HG03469 (cell line): ENCODE results near the gene GRIN2D.

Experiments used
- ATAC-seq: cut with Tn5 transposase; IDR thresholded peaks from one replicate; pipeline ENCODE4 v1.9.1; 2021; ENCODE audit warnings: mild to moderate bottlenecking, moderate library complexity, moderate number of reproducible peaks; ENCODE audit not compliant: unreplicated experiment

Gene GRIN2D

DNA sequence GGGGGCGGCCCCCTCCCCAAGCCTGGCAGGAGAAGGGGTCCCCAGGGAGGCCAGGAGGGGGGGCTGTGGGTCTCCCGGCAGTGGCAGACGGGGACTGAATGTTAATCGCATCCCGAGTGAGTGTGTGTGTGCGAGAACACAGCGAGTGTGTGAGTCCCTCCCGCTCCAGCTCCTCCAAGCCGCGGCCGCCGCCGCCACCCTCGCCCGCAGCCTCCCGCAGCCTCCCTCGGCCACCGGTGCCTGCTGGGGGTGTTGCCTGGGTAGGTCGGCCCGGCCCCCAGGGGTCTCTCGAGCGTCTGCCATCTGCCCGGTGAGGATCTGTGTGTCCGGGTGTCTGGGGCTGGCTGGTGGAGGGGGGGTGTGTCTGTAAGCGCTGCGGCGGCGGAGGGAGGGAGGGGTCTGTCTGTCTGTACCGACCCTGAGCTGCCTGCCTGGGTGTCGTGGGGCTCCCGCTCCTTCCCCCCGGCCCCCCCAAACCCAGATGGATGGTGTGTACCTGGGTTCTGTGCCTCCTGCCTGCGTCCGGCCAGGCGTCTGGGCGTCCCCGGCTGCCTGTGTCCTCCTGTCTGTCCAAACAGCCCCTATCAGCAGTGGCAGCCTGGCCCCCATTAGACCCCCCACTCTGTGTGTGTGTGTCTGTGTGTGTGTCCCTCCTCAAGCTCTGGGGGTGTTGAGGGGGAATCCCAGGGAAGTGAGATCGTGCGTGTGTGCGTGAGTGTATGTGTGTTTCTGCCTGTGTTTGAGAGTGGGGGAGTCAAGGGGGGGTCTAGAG lies at the start of gene GRIN2D:
Gene GRIN2D, plus strand, starts transcription at position 110 of the 772 bp plus-strand sequence. CDS start 4,725 bp downstream, outside the sequence.
- no peak for ATAC-seq

DNA sequence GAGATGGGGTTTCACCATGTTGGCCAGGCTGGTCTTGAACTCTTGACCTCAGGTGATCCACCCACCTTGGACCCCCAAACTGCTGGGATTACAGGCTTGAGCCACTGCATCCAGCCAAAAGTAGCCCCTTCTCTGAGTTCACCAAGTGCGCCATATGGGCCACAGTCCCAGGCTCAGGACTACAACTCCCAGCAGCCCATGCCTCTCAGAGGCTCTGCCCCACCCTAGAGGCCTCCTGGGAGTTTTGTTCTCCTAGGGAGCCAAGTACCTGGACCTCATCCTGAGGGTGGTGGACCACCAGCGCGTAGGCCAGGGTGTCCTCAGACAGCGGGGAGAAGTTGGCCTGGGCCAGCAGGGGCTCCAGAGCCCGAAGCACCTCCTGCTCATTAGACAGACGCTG lies 48.6 kb upstream of the GRIN2D start:
- no peak for ATAC-seq

- ATAC-seq: no peak
Observed at GRCh38 chr19:48346191-48346590, 47.3 kb upstream of the GRIN2D start.

DNA sequence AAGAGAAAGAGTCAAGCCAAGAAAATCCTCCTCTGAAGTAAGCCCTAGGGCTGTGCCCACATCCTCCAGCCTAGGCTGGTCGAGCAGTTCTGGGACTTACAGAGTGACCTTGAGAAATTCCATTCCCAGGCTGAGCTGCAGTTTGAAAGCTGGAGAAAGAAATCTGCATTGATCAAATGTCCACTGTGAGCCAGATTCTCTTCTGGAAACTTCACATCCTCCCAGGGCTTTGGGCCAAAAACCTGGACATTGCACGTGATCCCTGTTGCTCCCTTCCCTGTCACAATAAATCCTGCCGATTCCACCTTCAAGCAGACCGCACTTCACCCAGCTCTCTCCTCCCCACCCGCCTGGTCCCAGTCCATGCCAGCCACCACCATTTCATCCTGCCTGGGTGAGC lies 45.4 kb upstream of the GRIN2D start:
- no peak for ATAC-seq

GRCh38 chr19:48348737-48349136 lies 44.7 kb upstream of the GRIN2D start:
- no peak for ATAC-seq

GRCh38 chr19:48350856-48351255 lies 42.6 kb upstream of the GRIN2D start:
- ATAC-seq: no peak

GRCh38 chr19:48351341-48351752 lies 42.1 kb upstream of the GRIN2D start:
- no peak for ATAC-seq

- no peak for ATAC-seq
Observed at GRCh38 chr19:48353677-48354076, 39.8 kb upstream of the GRIN2D start.

DNA sequence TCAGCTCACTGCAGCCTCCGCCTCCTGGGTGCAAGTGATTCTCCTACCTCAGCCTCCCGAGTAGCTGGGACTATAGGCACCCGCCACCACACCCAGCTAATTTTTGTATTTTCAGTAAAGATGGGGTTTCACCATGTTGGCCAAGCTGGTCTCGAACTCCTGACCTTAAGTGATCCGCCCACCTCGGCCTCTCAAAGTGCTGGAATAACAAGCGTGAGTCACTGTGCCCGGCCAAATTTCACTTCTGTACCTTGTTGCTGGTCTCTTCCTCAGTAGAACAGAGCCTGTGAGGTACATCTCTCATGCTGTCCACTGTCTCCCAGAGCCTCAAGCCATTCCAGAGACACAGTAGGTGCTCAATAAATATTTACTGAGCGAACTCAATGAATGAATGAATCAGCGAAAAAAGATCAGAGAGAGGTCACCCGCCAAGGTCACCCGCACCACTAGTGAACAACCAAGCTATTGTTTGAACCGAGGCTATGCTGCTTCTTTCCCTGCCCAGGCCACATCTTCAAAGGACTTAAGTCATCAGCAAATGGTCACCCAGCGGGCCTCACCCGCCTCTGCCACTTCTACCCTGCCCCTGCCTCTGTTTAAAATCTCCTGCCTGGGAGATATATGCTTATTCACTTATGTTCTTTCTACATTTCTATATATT lies 39.0 kb upstream of the GRIN2D start:
- ATAC-seq: no peak

GRCh38 chr19:48355365-48355954 lies 38.0 kb upstream of the GRIN2D start:
- no peak for ATAC-seq

DNA sequence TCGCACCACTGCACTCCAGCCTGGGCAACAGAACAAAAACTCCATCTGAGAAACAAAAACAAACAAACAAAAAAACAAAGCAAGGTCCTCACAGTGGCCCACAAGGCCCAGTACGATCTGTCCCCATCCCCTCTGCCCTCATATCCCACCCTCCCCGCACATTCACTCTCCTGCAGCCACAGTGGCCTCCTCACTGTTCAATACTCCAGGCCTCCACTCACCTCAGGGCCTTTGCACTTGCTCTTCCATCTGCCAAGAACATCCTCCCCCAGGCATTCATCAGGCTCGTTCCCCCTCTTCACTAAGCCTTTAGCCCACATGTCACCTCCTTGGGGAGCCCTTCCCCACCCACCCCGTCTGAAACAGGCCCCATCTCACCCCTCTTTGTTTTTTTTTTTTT lies 34.3 kb upstream of the GRIN2D start:
- no peak for ATAC-seq

- no peak for ATAC-seq
Observed at GRCh38 chr19:48361912-48362311, 31.6 kb upstream of the GRIN2D start.

- no peak for ATAC-seq
Observed at GRCh38 chr19:48362716-48363499, 30.6 kb upstream of the GRIN2D start.

DNA sequence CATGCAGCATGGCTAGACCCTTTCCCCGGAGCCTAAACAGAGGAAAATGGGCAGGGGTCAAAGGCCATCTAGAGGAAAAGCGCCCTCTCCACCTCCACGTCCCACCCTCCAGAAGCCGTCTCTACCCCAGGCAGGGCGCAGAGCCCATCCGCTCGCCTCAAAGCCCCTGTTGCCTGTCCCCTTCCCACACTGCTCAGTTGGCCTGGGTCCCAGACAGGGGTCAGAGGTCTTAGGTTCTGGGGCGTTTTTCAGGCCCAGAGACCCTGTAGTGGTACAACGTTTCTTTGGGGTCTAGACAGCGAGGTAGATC lies 30.0 kb upstream of the GRIN2D start:
- ATAC-seq: no peak

DNA sequence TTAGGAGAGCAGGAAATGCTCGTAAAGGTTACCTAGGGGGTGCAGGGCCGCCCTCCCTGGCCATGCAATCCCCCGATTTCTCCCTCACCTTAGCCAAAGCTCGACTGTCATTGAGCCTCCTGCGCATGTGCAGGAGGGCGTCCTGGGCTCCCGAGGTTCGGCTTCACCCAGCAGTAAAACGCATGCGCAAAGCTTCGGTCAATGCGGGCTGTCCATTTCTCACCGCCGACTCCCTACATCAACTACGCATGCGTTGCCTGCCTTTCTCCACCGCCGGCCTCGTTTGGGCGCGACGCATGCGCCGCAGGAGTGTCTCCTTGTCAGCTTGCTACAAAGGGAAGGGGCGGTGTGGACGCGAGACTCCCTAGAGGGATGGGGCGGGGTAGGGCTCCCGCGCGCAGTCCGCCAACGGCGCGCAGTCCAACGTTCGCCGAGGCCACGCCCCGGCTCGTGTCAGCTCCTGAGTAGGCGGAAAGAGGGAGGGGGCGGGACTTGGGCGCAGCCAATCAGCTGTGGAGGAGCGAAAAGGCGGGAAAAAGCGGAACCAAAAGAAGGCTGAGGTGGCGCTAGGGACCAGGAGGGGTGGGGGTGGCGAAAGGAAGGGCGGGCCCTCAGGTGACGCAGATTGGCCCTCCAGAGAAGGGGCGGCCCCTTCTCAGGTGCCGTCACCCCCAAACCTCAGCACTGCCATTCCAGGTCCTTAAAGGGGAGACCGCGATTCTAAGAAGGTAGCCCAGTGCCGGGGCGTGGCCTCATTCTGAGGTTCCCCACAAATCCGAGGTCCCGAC lies 29.5 kb upstream of the GRIN2D start, which contains the start of the genes SYNGR4 and TMEM143:
Gene SYNGR4, plus strand, starts transcription at position 558 of the 788 bp plus-strand sequence. CDS start 1,476 bp downstream, outside the sequence.
Gene TMEM143, minus strand, starts transcription at position 131 of the 788 bp plus-strand sequence. Its CDS starts 20 bp downstream, at position 111.
- ATAC-seq: peak; percentile 77

- ATAC-seq: no peak
Observed at GRCh38 chr19:48364598-48365348, 28.7 kb upstream of the GRIN2D start.

- ATAC-seq: no peak
Observed at GRCh38 chr19:48365602-48366001, 27.9 kb upstream of the GRIN2D start.

DNA sequence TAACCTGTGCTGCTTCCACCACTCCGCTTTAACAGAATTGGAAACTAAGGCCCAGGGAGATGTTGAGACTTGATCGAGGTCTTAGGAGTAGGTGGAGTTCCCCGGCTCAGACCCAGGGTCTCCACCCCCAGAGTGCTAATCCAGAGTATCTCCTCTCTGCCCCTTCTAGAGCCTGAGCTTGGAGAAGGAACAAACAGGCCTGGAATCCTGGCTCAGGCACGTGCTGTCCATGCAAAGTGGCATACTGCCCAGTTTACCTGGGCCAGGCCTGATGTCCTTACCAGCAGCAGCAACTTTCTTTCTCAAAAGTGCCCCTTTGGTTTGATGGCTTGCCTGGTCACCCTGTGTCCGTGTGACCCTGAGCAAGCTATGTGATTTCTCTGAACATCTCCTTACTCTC lies 25.6 kb upstream of the GRIN2D start:
- ATAC-seq: no peak

GRCh38 chr19:48368936-48369335 lies 24.5 kb upstream of the GRIN2D start:
- no peak for ATAC-seq

GRCh38 chr19:48370955-48371354 lies 22.5 kb upstream of the GRIN2D start:
- no peak for ATAC-seq
